Ovary (tissue), 3 donors: ENCODE data around the gene DDX28.
"Not testable (repeated sequence)": the region's sequence is repeated elsewhere in the genome, so short reads cannot be mapped to it uniquely, and the experiment has no call there.

ENCODE experiments used
- POLR2A ChIP-seq: fragments of 450-650 bp; IDR thresholded peaks from one replicate; pipeline ENCODE4 v1.6.1; 2017; ENCODE audit warnings: antibody characterized with exemption, mild to moderate bottlenecking, moderate library complexity
- TF ChIP-seq, protein P1 (sequence below), 3 donors: fragments of 450-650 bp in 2 of 3; fragments of 200-600 bp in 1 of 3; IDR thresholded peaks; one replicate each; pipeline versions ENCODE4 v1.5.1 to v1.8.0; 2016 to 2022; ENCODE audit warnings: antibody characterized with exemption in 3 of 3, mild to moderate bottlenecking in 1 of 3
- donor health status: DM: no; HTN: no; CAD: no.

DNA sequence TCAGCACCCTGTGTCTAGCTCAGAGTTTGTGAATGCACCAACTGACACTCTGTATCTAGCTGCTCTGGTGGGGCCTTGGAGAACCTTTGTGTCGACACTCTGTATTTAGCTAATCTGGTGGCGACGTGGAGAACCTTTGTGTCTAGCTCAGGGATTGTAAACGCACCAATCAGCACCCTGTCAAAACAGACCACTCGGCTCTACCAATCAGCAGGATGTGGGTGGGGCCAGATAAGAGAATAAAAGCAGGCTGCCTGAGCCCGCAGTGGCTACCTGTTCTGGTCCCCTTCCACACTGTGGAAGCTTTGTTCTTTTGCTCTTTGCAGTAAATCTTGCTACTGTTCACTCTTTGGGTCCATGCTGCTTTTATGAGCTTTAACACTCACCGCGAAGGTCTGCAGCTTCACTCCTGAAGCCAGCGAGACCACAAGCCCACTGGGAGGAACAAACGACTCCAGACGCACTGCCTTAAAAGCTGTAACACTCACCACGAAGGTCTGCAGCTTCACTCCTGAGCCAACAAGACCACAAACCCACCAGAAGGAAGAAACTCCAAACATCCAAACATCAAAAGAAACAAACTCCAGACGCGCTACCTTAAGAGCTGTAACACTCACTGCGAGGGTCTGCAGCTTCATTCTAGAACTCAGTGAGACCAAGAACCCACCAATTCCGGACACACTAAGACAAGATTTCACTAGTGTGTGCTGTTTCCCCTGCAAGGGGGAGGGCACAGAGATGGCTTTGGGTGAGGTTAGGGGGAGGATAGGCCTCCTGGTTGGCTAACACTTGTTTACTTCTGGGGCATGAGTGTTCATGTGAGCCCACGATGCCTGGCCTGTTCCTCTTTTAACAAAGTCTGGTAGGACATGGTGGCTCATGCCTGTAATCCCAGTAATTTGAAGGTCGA is 24.0 kb downstream of the DDX28 start, which contains the start of gene DPEP2:
- TF ChIP-seq POLR2A, result not testable (repeated sequence)
- TF ChIP-seq, protein P1, sequence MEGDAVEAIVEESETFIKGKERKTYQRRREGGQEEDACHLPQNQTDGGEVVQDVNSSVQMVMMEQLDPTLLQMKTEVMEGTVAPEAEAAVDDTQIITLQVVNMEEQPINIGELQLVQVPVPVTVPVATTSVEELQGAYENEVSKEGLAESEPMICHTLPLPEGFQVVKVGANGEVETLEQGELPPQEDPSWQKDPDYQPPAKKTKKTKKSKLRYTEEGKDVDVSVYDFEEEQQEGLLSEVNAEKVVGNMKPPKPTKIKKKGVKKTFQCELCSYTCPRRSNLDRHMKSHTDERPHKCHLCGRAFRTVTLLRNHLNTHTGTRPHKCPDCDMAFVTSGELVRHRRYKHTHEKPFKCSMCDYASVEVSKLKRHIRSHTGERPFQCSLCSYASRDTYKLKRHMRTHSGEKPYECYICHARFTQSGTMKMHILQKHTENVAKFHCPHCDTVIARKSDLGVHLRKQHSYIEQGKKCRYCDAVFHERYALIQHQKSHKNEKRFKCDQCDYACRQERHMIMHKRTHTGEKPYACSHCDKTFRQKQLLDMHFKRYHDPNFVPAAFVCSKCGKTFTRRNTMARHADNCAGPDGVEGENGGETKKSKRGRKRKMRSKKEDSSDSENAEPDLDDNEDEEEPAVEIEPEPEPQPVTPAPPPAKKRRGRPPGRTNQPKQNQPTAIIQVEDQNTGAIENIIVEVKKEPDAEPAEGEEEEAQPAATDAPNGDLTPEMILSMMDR (IDR thresholded peaks at IDR 0.05), result not testable (repeated sequence)
